IMR-90 (cell line): ENCODE measurements around the gene PLEKHA4. TPM values are rescaled to one million over a fixed set of nuclear protein-coding genes. Genes with fewer than 3 reads are reported as not detected.

ENCODE experiments used
- ATAC-seq: fragments of 200-7000 bp; cut with Tn5 transposase; 2 replicates; pipeline ENCODE4 v1.9.1; 2020; ENCODE audit warnings: low read depth, mild to moderate bottlenecking, moderate library complexity
- BruUV-seq: library from RNA; stranded (reverse); fragments of 400-500 nt; replicated peaks from 2 replicates; lab custom pipeline; 2021; lab: Mats Ljungman, UMichigan
- CTCF ChIA-PET: fragments of 300-600 bp; formaldehyde crosslinking; extraction: SDS; loops from one replicate; lab custom pipeline; 2021; ENCODE audit warnings: antibody characterized with exemption; lab: Yijun Ruan, JAX
- POLR2A ChIA-PET: fragments of 300-600 bp; sonication (Branson Sonifier 250); formaldehyde crosslinking; loops from one replicate; lab custom pipeline; 2022; ENCODE audit warnings: antibody characterized with exemption; ENCODE audit not compliant: unreplicated experiment; lab: Charles Lee
- DNase-seq: peaks from one replicate; pipeline ENCODE4 v3.0.0; 2013
- H2AFZ ChIP-seq: replicated peaks from 2 replicates; pipeline ENCODE3; 2013; ENCODE audit warnings: low read length, mild to moderate bottlenecking; ENCODE audit not compliant: poor library complexity
- H2AK5ac ChIP-seq: 2 replicates; pipeline ENCODE4 v1.6.1; 2013; ENCODE audit warnings: low read depth, low read length, inconsistent platforms
- H2AK9ac ChIP-seq: replicated peaks from 2 replicates; pipeline ENCODE3; 2013; ENCODE audit warnings: mild to moderate bottlenecking, low read depth, low read length, moderate library complexity; ENCODE audit not compliant: poor library complexity
- H2BK120ac ChIP-seq: 2 replicates; pipeline ENCODE4 v1.6.1; 2013; ENCODE audit warnings: low read depth, low read length, inconsistent platforms
- H2BK15ac ChIP-seq: 3 replicates; pipeline ENCODE4 v1.6.1; 2013; ENCODE audit warnings: low read depth, low read length, inconsistent platforms
- H2BK20ac ChIP-seq: 2 replicates; pipeline ENCODE4 v1.6.1; 2013; ENCODE audit warnings: low read depth, mild to moderate bottlenecking, inconsistent platforms, low read length, moderate library complexity
- H2BK5ac ChIP-seq: 2 replicates; pipeline ENCODE4 v1.6.1; 2013; ENCODE audit warnings: mild to moderate bottlenecking, low read depth, low read length, inconsistent platforms; ENCODE audit not compliant: poor library complexity, severe bottlenecking
- H3K14ac ChIP-seq: replicated peaks from 2 replicates; pipeline ENCODE4 v1.6.1; 2013; ENCODE audit warnings: low read depth, low read length, inconsistent platforms
- H3K18ac ChIP-seq: 2 replicates; pipeline ENCODE4 v1.6.1; 2013; ENCODE audit warnings: low read depth, low read length, control low read depth
- H3K23ac ChIP-seq: 2 replicates; pipeline ENCODE4 v1.6.1; 2013; ENCODE audit warnings: low read depth, low read length, inconsistent platforms
- H3K27ac ChIP-seq: 2 replicates; pipeline ENCODE4 v1.5.1; 2013; ENCODE audit warnings: mild to moderate bottlenecking, control low read depth, low read length; ENCODE audit not compliant: insufficient read depth
- H3K27me3 ChIP-seq: 2 replicates; pipeline ENCODE4 v1.6.1; 2013; ENCODE audit warnings: low read length; ENCODE audit not compliant: control insufficient read depth, insufficient read depth
- H3K36me3 ChIP-seq: 2 replicates; pipeline ENCODE4 v1.6.1; 2013; ENCODE audit warnings: low read length, mixed read lengths; ENCODE audit not compliant: control insufficient read depth, insufficient read depth
- H3K4ac ChIP-seq: 2 replicates; pipeline ENCODE4 v1.6.1; 2013; ENCODE audit warnings: low read depth, low read length, inconsistent platforms
- H3K4me1 ChIP-seq: 2 replicates; pipeline ENCODE4 v1.6.1; 2013; ENCODE audit warnings: low read length, mixed read lengths; ENCODE audit not compliant: control insufficient read depth, insufficient read depth
- H3K4me2 ChIP-seq: 2 replicates; pipeline ENCODE4 v1.6.1; 2013; ENCODE audit warnings: low read depth, mild to moderate bottlenecking, control low read depth, low read length, moderate library complexity
- H3K4me3 ChIP-seq: 2 replicates; pipeline ENCODE4 v1.5.1; 2013; ENCODE audit warnings: low read depth, mild to moderate bottlenecking, control low read depth, low read length, moderate library complexity; ENCODE audit not compliant: insufficient read depth
- H3K56ac ChIP-seq: 2 replicates; pipeline ENCODE4 v1.6.1; 2013; ENCODE audit warnings: low read length, inconsistent platforms; ENCODE audit not compliant: insufficient read depth; ENCODE audit errors: extremely low read depth
- H3K79me1 ChIP-seq, 2 experiments: 2 replicates each; pipeline ENCODE4 v1.6.1; 2013; ENCODE audit warnings: low read length in 2 of 2, inconsistent platforms in 1 of 2, low read depth in 1 of 2
- H3K9ac ChIP-seq: 2 replicates; pipeline ENCODE4 v1.6.1; 2013; ENCODE audit warnings: low read depth, low read length, control low read depth
- H3K9me1 ChIP-seq: 2 replicates; pipeline ENCODE4 v1.6.1; 2013; ENCODE audit warnings: low read length, inconsistent platforms; ENCODE audit not compliant: insufficient read depth
- H3K9me3 ChIP-seq: 2 replicates; pipeline ENCODE4 v1.6.1; 2013; ENCODE audit warnings: low read length; ENCODE audit not compliant: control insufficient read depth, insufficient read depth
- H4K20me1 ChIP-seq: 2 replicates; pipeline ENCODE4 v1.6.1; 2013; ENCODE audit warnings: low read length, inconsistent platforms; ENCODE audit not compliant: insufficient read depth
- H4K5ac ChIP-seq: 2 replicates; pipeline ENCODE4 v1.6.1; 2013; ENCODE audit warnings: mild to moderate bottlenecking, low read depth, low read length, control low read depth
- H4K8ac ChIP-seq, 2 experiments: 2 replicates each; pipeline ENCODE4 v1.6.1; 2013; ENCODE audit warnings: low read depth in 2 of 2, low read length in 2 of 2, control low read depth in 1 of 2, inconsistent platforms in 1 of 2
- H4K91ac ChIP-seq: 2 replicates; pipeline ENCODE4 v1.6.1; 2013; ENCODE audit warnings: low read depth, low read length, inconsistent platforms; ENCODE audit not compliant: insufficient read depth
- BHLHE40 ChIP-seq: fragments of 150-350 bp; IDR thresholded peaks from 2 replicates; pipeline ENCODE4 v1.6.1; 2016; ENCODE audit warnings: mild to moderate bottlenecking, low read depth, low read length
- CHD1 ChIP-seq: IDR thresholded peaks from 2 replicates; pipeline ENCODE4 v1.6.1; 2012; ENCODE audit warnings: low read depth, low read length, improper control_type of control experiment
- ELK1 ChIP-seq: fragments of 150-350 bp; IDR thresholded peaks from 2 replicates; pipeline ENCODE4 v1.6.1; 2016; ENCODE audit warnings: low read depth, mild to moderate bottlenecking, low read length, moderate library complexity, borderline replicate concordance
- FOS ChIP-seq: fragments of 150-350 bp; IDR thresholded peaks from 2 replicates; pipeline ENCODE4 v1.6.1; 2016; ENCODE audit warnings: low read depth, low read length
- MAZ ChIP-seq: IDR thresholded peaks from 2 replicates; pipeline ENCODE4 v1.6.1; 2012; ENCODE audit warnings: low read depth, mild to moderate bottlenecking, low read length, improper control_type of control experiment, moderate library complexity, borderline replicate concordance
- POLR2A ChIP-seq: IDR thresholded peaks from 2 replicates; pipeline ENCODE4 v1.6.1; 2012; ENCODE audit warnings: mild to moderate bottlenecking, low read depth, low read length
- RCOR1 ChIP-seq: IDR thresholded peaks from 2 replicates; pipeline ENCODE4 v1.6.1; 2012; ENCODE audit warnings: mild to moderate bottlenecking, low read length, improper control_type of control experiment; ENCODE audit not compliant: insufficient replicate concordance
- WGBS, 2 experiments: methylation state at CpG; one replicate each; pipeline versions ENCODE4 v1.1.5 to v1.1.7; 2013; ENCODE audit warnings: missing lambda C conversion rate in 2 of 2; ENCODE audit not compliant: insufficient read length in 1 of 2; ENCODE audit errors: extremely low coverage in 2 of 2; 5-methylcytosine and 5-hydroxymethylcytosine counted together
- dilution Hi-C: fragments of 300-500 bp; cut with HindIII; formaldehyde crosslinking; loops from one replicate; pipeline ENCODE4 v1.14.3; 2018; ENCODE audit warnings: low sequenced_read_pairs; ENCODE audit not compliant: unreplicated experiment
- in situ Hi-C: fragments of 300-500 bp; cut with MboI; formaldehyde crosslinking; loops from 3 replicates; pipeline ENCODE4 v1.14.3; 2019; ENCODE audit warnings: low sequenced_read_pairs, inconsistent platforms, mixed read lengths
- intact Hi-C: fragments of 100-400 bp; cut with micrococcal nuclease; formaldehyde crosslinking; loops from 2 replicates; pipeline ENCODE4 v1.10.0; 2022
- polyA plus RNA-seq, 3 experiments: library from polyadenylated mRNA; depleted of rRNA; stranded (reverse); fragments of >200 nt; gene quantifications; 2 replicates each; pipeline ENCODE4 v1.2.3, GENCODE V29; 2012; ENCODE audit warnings: low replicate concordance in 1 of 3
- total RNA-seq: library from RNA; depleted of rRNA; stranded (reverse); fragments of >200 nt; gene quantifications from 2 replicates; pipeline ENCODE4 v1.2.3, GENCODE V29; 2012

Gene PLEKHA4
- total and polyA plus RNA-seq, 2 of the 4 experiments (the other 2 are of a cell fraction), result 4.5 to 14.4 TPM

GRCh38 chr19:48874303-48875135, 6.1 kb upstream of the PLEKHA4 start:
- ATAC-seq, result no peak

More at GRCh38 chr19:48874303-48875135, 6.1 kb upstream of the PLEKHA4 start:
- H3K27me3 ChIP-seq, result no peaks in the 10 kb centered on the region
- ChIA-PET POLR2A (interaction anchor here (0.5 to 1.0 kb wide), 5 partner anchors 18 to 1446 kb away, joined by 3 to 7 read pairs (median 3); partner anchors contain the start of gene GYS1), CTCF (no interaction called here)
- H2BK20ac ChIP-seq, result peak overlapping the region; percentile 4; the same call in 1 of the 2 replicates
- H3K23ac ChIP-seq, result peak overlapping the region; percentile 99
- DNase-seq, result peak; percentile 80
- peaks cover 6% of the 10 kb centered on the region; the same call in 1 of the 2 replicates for H3K4me1 ChIP-seq
- H3K4me3 ChIP-seq, result peak overlapping the region; percentile 71
- dilution Hi-C loops (no loop called here), intact Hi-C loops (loop anchor here (2.0 kb wide), 1 partner anchor 90 kb away; the partner anchor contains the start of gene FTL), in situ Hi-C loops (no loop called here)
- peak overlapping the region; percentile 92 for H2AK5ac ChIP-seq
- H2BK120ac ChIP-seq, result peak overlapping the region; percentile 88
- peak overlapping the region; percentile 67 for H3K18ac ChIP-seq
- peak overlapping the region; percentile 98 for H3K56ac ChIP-seq
- 0 out of 2 replicates have a peak, but pooled peaks cover 3% of the 10 kb centered on the region for H3K9me1 ChIP-seq
- H4K20me1 ChIP-seq, result peaks cover 68% of the 10 kb centered on the region
- H3K9me3 ChIP-seq, result no peaks in the 10 kb centered on the region
- H3K9ac ChIP-seq, result peak overlapping the region; percentile 86
- peak overlapping the region; percentile 92 for H3K27ac ChIP-seq
- H4K91ac ChIP-seq, result peak overlapping the region; percentile 67
- 0 out of 2 replicates have a peak, but pooled peaks have one; percentile 5 for TF ChIP-seq MAZ
- 0 out of 2 replicates have a peak, but pooled peaks have one; percentile 39 for TF ChIP-seq BHLHE40
- peak; percentile 98 for TF ChIP-seq CHD1
- TF ChIP-seq FOS, result peak; percentile 33; the same call in 1 of the 2 replicates
- TF ChIP-seq RCOR1, result no peak
- peak; percentile 72 for TF ChIP-seq POLR2A
- no peak for TF ChIP-seq ELK1
- peak overlapping the region; percentile 96 for H2AK9ac ChIP-seq
- H3K79me1 ChIP-seq, result peaks cover 0 to 57% of the 10 kb centered on the region in 2 experiments; a peak in 3 of 4 replicates
- H2BK5ac ChIP-seq, result peak overlapping the region; percentile 93
- H4K5ac ChIP-seq, result peak overlapping the region; percentile 45; the same call in 1 of the 2 replicates
- peaks cover 40% of the 10 kb centered on the region for H3K36me3 ChIP-seq
- H3K4ac ChIP-seq, result peak overlapping the region; percentile 96
- peak overlapping the region; percentile 46 to 80 for H4K8ac ChIP-seq
- H2AFZ ChIP-seq, result peak overlapping the region; percentile 56
- peak overlapping the region; percentile 74; the same call in 2 of the 3 replicates for H2BK15ac ChIP-seq
- H3K14ac ChIP-seq, result peak overlapping the region; percentile 92
- BruUV-seq, result no TSS peak
- no CpG with 5 or more reads among the region's 17 CpGs for WGBS, 2 experiments
- peak overlapping the region; percentile 99 for H3K4me2 ChIP-seq
